Caco-2 (cell line): ENCODE measurements around the gene ITPRIP. TPM values are rescaled to one million over a fixed set of nuclear protein-coding genes. Genes with fewer than 3 reads are reported as not detected.

Source experiments
- BruUV-seq: library from RNA; stranded (reverse); fragments of 400-500 nt; replicated peaks from 2 replicates; lab custom pipeline; 2021; lab: Mats Ljungman, UMichigan
- CTCF ChIA-PET: fragments of 300-600 bp; sonication (Branson Sonifier 250); formaldehyde crosslinking; loops from one replicate; lab custom pipeline; 2022; ENCODE audit warnings: antibody characterized with exemption; lab: Charles Lee
- POLR2A ChIA-PET: fragments of 300-600 bp; sonication (Branson Sonifier 250); formaldehyde crosslinking; loops from one replicate; lab custom pipeline; 2022; ENCODE audit warnings: antibody characterized with exemption; lab: Charles Lee
- DNase-seq, 2 experiments: peaks; one replicate each; pipeline versions ENCODE4 v3.0.0 to v3.0.0-alpha.2; 2020 to 2022
- H3K27me3 ChIP-seq: replicated peaks from 2 replicates; pipeline ENCODE4 v1.6.0; 2011; ENCODE audit warnings: low read length; ENCODE audit not compliant: control insufficient read depth, insufficient read depth
- H3K36me3 ChIP-seq: 2 replicates; pipeline ENCODE4 v1.5.1; 2011; ENCODE audit warnings: low read length; ENCODE audit not compliant: control insufficient read depth, insufficient read depth
- H3K4me1 ChIP-seq: fragments of 250-450 bp; sonication (Bioruptor Pico); 2 replicates; pipeline ENCODE4 v1.5.1; 2020; ENCODE audit warnings: mild to moderate bottlenecking
- H3K4me3 ChIP-seq: 2 replicates; pipeline ENCODE4 v1.5.1; 2011; ENCODE audit warnings: low read depth, mild to moderate bottlenecking, control low read depth, low read length
- H3K9me3 ChIP-seq: fragments of 250-450 bp; sonication (Bioruptor Pico); 2 replicates; pipeline ENCODE4 v1.5.1; 2020; ENCODE audit warnings: mild to moderate bottlenecking, moderate library complexity
- H3K27ac Mint-ChIP-seq: one replicate; pipeline ENCODE4 v1.8.0; 2022; ENCODE audit warnings: mixed read lengths; ENCODE audit not compliant: unreplicated experiment
- H3K27me3 Mint-ChIP-seq: one replicate; pipeline ENCODE4 v1.8.0; 2022; ENCODE audit warnings: mixed read lengths; ENCODE audit not compliant: insufficient read depth, unreplicated experiment
- H3K36me3 Mint-ChIP-seq: one replicate; pipeline ENCODE4 v1.8.0; 2022; ENCODE audit warnings: mild to moderate bottlenecking, mixed read lengths; ENCODE audit not compliant: insufficient read depth, unreplicated experiment
- H3K4me1 Mint-ChIP-seq: one replicate; pipeline ENCODE4 v1.8.0; 2022; ENCODE audit warnings: low read depth, mixed read lengths; ENCODE audit not compliant: unreplicated experiment
- H3K4me3 Mint-ChIP-seq: one replicate; pipeline ENCODE4 v1.8.0; 2022; ENCODE audit warnings: mild to moderate bottlenecking, moderate library complexity, mixed read lengths; ENCODE audit not compliant: unreplicated experiment
- H3K9me3 Mint-ChIP-seq: one replicate; pipeline ENCODE4 v1.8.0; 2022; ENCODE audit warnings: mixed read lengths; ENCODE audit not compliant: unreplicated experiment
- CTCF ChIP-seq, 2 experiments: fragments of 200-600 bp in 1 of 2; IDR thresholded peaks; 1 replicate in 1 of 2; 2 replicates in 1 of 2; pipeline versions ENCODE4 v1.5.1 to v1.8.0; 2011 to 2022; ENCODE audit warnings: antibody characterized with exemption in 1 of 2, control low read depth in 1 of 2, inconsistent platforms in 1 of 2, low read depth in 1 of 2, low read length in 1 of 2, mild to moderate bottlenecking in 1 of 2, moderate library complexity in 1 of 2; ENCODE audit not compliant: insufficient read depth in 1 of 2, severe bottlenecking in 1 of 2, unreplicated experiment in 1 of 2
- intact Hi-C: fragments of 100-400 bp; cut with micrococcal nuclease; formaldehyde crosslinking; loops from one replicate; pipeline ENCODE4 v1.10.0; 2022; ENCODE audit not compliant: unreplicated experiment
- total RNA-seq: library from RNA; stranded (reverse); gene quantifications from 2 replicates; pipeline ENCODE4 v1.2.3, GENCODE V29; 2022

Gene ITPRIP
- total RNA-seq, 1 experiment from 2014 or later, result 3.1 TPM

GRCh38 chr10:104284846-104285245 lies 53.4 kb downstream of the ITPRIP start:
- no peaks in the 10 kb centered on the region for H3K9me3 ChIP-seq
- H3K4me3 Mint-ChIP-seq, result no peak overlapping the region
- ChIA-PET CTCF (no interaction called here), POLR2A (no interaction called here)
- H3K9me3 Mint-ChIP-seq, result no peaks in the 10 kb centered on the region
- no peak overlapping the region for H3K27ac Mint-ChIP-seq
- intact Hi-C loops, result no loop called here
- BruUV-seq, result no TSS peak
- H3K27me3 ChIP-seq, result no peaks in the 10 kb centered on the region
- H3K27me3 Mint-ChIP-seq, result no peaks in the 10 kb centered on the region
- no peaks in the 10 kb centered on the region for H3K36me3 Mint-ChIP-seq
- H3K4me1 ChIP-seq, result peaks cover 13% of the 10 kb centered on the region
- no peak for TF ChIP-seq CTCF (IDR thresholded peaks at IDR 0.05; ENCODE audit: insufficient read depth in 1 of 2, low read depth in 1 of 2, low read length in 1 of 2, severe bottlenecking in 1 of 2, unreplicated experiment in 1 of 2)
- no peak for DNase-seq
- no peak overlapping the region for H3K4me3 ChIP-seq
- H3K4me1 Mint-ChIP-seq, result peaks cover 7% of the 10 kb centered on the region
- H3K36me3 ChIP-seq, result no peaks in the 10 kb centered on the region

GRCh38 chr10:104281694-104282093 lies 56.6 kb downstream of the ITPRIP start:
- Mint-ChIP-seq H3K36me3 (no peaks in the 10 kb centered on the region), H3K4me3 (no peak overlapping the region), H3K27me3 (no peaks in the 10 kb centered on the region), H3K4me1 (no peaks in the 10 kb centered on the region), H3K9me3 (no peaks in the 10 kb centered on the region), H3K27ac (no peak overlapping the region)
- Histone ChIP-seq H3K36me3 (no peaks in the 10 kb centered on the region), H3K9me3 (no peaks in the 10 kb centered on the region), H3K4me3 (no peak overlapping the region), H3K27me3 (no peaks in the 10 kb centered on the region), H3K4me1 (no peaks in the 10 kb centered on the region)
- intact Hi-C loops, result no loop called here
- ChIA-PET CTCF (interaction anchor here (0.6 to 2.2 kb wide), 3 partner anchors 10 to 521 kb away, joined by 3 to 6 read pairs (median 3); no protein-coding TSS in a partner anchor), POLR2A (no interaction called here)
- no TSS peak for BruUV-seq
- no peak for TF ChIP-seq CTCF (IDR thresholded peaks at IDR 0.05; ENCODE audit: insufficient read depth in 1 of 2, low read depth in 1 of 2, low read length in 1 of 2, severe bottlenecking in 1 of 2, unreplicated experiment in 1 of 2)
- DNase-seq, result no peak

DNA sequence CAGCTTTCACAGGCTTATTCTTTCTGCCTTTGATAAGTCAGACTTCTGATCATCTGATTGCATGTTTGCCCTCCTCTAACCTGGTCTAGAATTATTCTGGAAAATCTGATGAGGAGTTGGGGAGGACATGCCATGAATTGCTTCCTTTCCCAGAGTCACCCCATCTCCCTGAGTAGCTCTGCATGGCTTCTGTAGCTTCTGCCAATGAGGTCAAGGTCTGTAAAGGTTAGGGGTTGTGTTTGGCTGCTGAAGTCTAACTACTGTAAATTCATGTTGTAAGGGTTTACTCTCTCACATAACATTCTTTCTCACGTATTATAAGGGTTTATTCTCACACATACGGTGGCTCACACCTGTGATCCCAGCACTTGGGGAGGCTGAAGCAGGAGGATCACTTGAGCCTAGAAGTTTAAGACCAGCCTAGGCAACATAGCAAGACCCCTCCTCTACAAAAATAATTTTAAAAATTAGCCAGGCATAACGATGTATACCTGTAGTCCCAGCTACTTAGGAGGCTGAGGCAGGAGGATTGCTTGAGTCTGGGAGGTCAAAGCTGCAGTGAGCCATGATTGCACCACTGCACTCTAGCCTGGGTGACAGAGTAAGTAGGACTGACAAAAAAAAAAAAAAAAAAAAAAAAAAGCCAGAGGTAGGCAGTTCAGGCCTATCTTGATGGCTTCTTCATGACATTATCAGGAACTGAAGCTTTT lies 58.6 kb downstream of the ITPRIP start:
- ChIA-PET POLR2A (no interaction called here), CTCF (interaction anchor here (1.1 kb wide), 1 partner anchor 74 kb away, joined by 3 read pairs; the partner anchor contains the start of gene CFAP58)
- intact Hi-C loops, result no loop called here
- H3K36me3 ChIP-seq, result no peaks in the 10 kb centered on the region
- Mint-ChIP-seq H3K4me1 (no peaks in the 10 kb centered on the region), H3K9me3 (no peaks in the 10 kb centered on the region), H3K27me3 (no peaks in the 10 kb centered on the region), H3K4me3 (no peak overlapping the region), H3K27ac (no peak overlapping the region), H3K36me3 (no peaks in the 10 kb centered on the region)
- H3K27me3 ChIP-seq, result no peaks in the 10 kb centered on the region
- no peak for TF ChIP-seq CTCF (IDR thresholded peaks at IDR 0.05; ENCODE audit: insufficient read depth in 1 of 2, low read depth in 1 of 2, low read length in 1 of 2, severe bottlenecking in 1 of 2, unreplicated experiment in 1 of 2)
- H3K4me3 ChIP-seq, result no peak overlapping the region
- DNase-seq, result no peak
- BruUV-seq, result no TSS peak
- no peaks in the 10 kb centered on the region for H3K4me1 ChIP-seq
- H3K9me3 ChIP-seq, result no peaks in the 10 kb centered on the region
